Measurements from ENCODE around the gene KIRREL3.

KIRREL3 gene

GRCh38 chr11:126592496-126593410, 407.8 kb downstream of the KIRREL3 start:
- peak; percentile 95 for DNase-seq

- DNase-seq, result no peak
Observed at GRCh38 chr11:126591966-126592489, 408.5 kb downstream of the KIRREL3 start.

GRCh38 chr11:126589492-126589803, 411.1 kb downstream of the KIRREL3 start:
- no peak for DNase-seq

DNA sequence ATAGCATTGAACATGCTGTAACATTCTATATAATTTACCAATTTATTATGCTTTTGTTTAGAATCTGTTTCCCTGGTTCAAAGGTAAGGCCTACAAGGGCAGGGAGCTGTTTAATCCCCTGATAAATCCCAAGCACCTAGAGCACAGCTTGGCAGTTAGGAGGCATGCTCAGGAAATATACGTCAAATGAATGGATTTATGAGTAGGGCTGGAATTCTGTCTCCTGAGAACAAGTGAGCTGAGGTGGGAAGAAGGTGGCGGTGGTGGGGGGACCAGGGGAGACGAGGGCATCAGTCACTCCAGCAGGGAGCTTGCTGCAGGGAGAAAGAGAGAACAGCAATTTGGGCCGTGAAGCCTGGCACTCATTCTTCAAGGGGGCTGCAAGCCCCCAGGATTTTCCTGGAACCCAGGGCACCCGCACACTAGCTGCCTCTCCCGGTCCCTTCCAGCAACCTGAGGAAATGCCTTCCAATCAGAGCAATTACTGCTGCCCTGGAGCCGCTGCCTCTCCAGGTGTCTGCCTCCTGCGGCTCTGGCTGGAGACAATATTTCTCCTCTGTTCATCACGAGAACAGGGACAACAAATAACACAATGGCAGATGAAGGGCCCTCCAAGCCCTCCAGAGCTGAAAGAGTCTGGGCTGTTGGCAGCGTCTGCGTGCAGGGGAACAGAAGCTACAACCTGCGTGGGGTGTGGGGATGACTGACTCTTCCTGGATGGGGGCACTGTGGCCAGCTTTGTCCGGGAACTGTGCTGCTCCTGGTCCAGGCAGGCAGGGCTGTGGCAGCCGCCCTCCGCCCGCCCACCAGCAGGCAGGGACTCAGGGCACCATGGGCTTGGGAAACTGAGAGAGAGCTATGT, 411.7 kb downstream of the KIRREL3 start:
- DNase-seq, result peak; percentile 80

GRCh38 chr11:126587541-126587940, 413.0 kb downstream of the KIRREL3 start:
- DNase-seq, result no peak

GRCh38 chr11:126585774-126586491, 414.6 kb downstream of the KIRREL3 start:
- DNase-seq, result peak; percentile 98

- DNase-seq, result no peak
Observed at GRCh38 chr11:126585388-126585773, 415.2 kb downstream of the KIRREL3 start.

GRCh38 chr11:126583594-126584427, 416.8 kb downstream of the KIRREL3 start:
- DNase-seq, result no peak

- DNase-seq, result no peak
Observed at GRCh38 chr11:126583101-126583500, 417.5 kb downstream of the KIRREL3 start.

GRCh38 chr11:126581871-126582648, 418.5 kb downstream of the KIRREL3 start:
- no peak for DNase-seq

GRCh38 chr11:126578426-126578825, 422.1 kb downstream of the KIRREL3 start:
- no peak for DNase-seq

GRCh38 chr11:126578021-126578420, 422.5 kb downstream of the KIRREL3 start:
- no peak for DNase-seq

GRCh38 chr11:126575849-126576248, 424.7 kb downstream of the KIRREL3 start:
- DNase-seq, result no peak

- peak; percentile 98 for DNase-seq
Observed at GRCh38 chr11:126573325-126573978, 427.1 kb downstream of the KIRREL3 start.

- DNase-seq, result peak; percentile 55
Observed at GRCh38 chr11:126570489-126570888, 430.1 kb downstream of the KIRREL3 start.

GRCh38 chr11:126567419-126567818, 433.2 kb downstream of the KIRREL3 start:
- no peak for DNase-seq

DNA sequence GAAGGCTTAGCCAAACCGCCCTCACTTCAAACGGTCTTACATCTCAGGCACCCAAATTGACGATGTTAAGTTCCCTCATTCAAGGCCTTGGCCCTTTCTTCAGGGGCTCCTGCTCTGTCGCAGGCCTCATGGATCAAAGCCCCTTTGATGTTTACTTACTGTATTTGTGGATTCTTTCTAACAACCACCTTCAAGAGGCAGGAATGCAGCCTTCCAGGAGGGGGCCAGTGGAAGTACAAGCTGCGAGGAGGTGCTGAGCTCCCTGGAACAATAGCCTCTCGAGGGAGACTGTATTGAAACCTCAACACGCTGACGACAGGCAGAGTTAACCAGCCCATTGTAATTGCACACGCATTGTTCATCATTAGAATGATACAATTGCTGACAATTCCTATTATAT, 436.0 kb downstream of the KIRREL3 start:
- no peak for DNase-seq

DNA sequence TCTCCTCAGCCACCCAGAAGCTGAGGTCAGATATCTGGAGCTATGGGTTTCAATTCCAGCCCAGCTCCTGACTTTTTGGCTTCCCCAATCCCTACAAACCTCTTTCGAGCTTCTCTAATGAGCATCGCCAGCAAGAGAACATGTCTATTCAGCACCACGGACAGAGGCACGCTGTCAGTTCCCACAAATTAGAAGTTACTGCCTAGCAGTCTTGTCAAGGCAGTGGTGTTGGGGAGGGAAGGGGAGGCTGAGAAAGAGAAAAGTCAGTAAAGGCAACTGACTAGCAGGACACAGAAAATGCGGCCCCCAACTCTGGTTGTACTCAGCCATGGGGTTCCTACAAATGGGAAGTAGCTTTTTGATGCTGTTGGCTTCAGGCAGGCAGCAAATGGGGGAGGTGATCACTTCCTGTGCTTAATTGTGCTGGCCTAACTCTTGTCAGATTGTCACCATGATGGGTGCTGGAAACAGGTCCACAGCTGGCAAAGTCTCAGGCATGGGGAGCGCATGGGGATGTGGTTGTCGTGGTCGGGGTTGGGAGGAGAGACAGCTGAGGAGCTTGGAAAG, 439.2 kb downstream of the KIRREL3 start:
- DNase-seq, result no peak

DNA sequence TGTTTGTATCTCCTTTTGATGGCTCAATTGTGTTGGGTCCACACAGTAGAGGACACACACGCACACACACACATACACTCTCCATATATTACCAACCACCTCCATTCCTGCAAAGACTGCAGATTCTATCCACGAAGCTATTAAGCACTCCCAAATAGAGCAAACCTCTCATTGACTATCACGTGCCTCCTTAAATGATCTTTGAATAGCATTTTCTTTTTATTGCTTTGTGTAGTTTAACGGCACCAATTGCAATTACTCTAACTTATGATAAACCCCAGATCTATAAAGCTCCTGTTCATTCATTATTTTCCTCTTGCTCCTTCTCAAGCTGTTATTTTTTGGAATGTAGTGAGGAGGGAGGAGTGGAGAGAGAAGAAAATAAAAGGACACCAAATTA, 440.3 kb downstream of the KIRREL3 start:
- no peak for DNase-seq
